Tibial artery (tissue), 4 donors: Measurements from ENCODE around the gene SLC66A2.
"Not testable (repeated sequence)": the region's sequence is repeated elsewhere in the genome, so short reads cannot be mapped to it uniquely, and the experiment has no call there.

Source experiments
- DNase-seq, 2 donors: peaks; one replicate each; pipeline ENCODE4 v3.0.0-alpha.2; 2019
- H3K27ac ChIP-seq, 2 donors: fragments of 200-600 bp; sonication (generic) in 1 of 2; 1 replicate in 1 of 2; 2 replicates in 1 of 2; pipeline ENCODE4 v1.5.1; 2018 to 2019; ENCODE audit warnings: mild to moderate bottlenecking in 1 of 2
- H3K27me3 ChIP-seq, 2 donors: fragments of 200-600 bp; sonication (generic) in 1 of 2; one replicate each; pipeline versions ENCODE4 v1.5.1 to v1.6.0; 2016 to 2019
- H3K36me3 ChIP-seq, 3 donors: fragments of 200-600 bp; sonication (generic) in 2 of 3; one replicate each; pipeline ENCODE4 v1.5.1; 2016 to 2019; ENCODE audit warnings: mild to moderate bottlenecking in 2 of 3
- H3K4me1 ChIP-seq, 4 donors: fragments of 200-600 bp; sonication (generic) in 2 of 4; 1 replicate in 3 of 4; 2 replicates in 1 of 4; pipeline ENCODE4 v1.5.1; 2016 to 2019
- H3K4me3 ChIP-seq, 2 donors: fragments of 200-600 bp; sonication (generic) in 1 of 2; 1 replicate in 1 of 2; 2 replicates in 1 of 2; pipeline ENCODE4 v1.5.1; 2018 to 2019; ENCODE audit warnings: mild to moderate bottlenecking in 2 of 2
- H3K9me3 ChIP-seq, 3 donors: fragments of 200-600 bp; sonication (generic) in 1 of 3; one replicate each; pipeline ENCODE4 v1.5.1; 2016 to 2019
- intact Hi-C: fragments of 100-400 bp; cut with DNase I; formaldehyde crosslinking; loops from one replicate; pipeline ENCODE4 v1.15.0; 2023; ENCODE audit warnings: low total_unique reads
- TF ChIP-seq, protein P1 (sequence below), 2 experiments: fragments of 200-600 bp in 1 of 2; fragments of 450-650 bp in 1 of 2; IDR thresholded peaks; one replicate each; pipeline ENCODE4 v1.5.1; 2017 to 2019; ENCODE audit warnings: antibody characterized with exemption in 2 of 2, mild to moderate bottlenecking in 1 of 2, moderate library complexity in 1 of 2

Gene SLC66A2

DNA sequence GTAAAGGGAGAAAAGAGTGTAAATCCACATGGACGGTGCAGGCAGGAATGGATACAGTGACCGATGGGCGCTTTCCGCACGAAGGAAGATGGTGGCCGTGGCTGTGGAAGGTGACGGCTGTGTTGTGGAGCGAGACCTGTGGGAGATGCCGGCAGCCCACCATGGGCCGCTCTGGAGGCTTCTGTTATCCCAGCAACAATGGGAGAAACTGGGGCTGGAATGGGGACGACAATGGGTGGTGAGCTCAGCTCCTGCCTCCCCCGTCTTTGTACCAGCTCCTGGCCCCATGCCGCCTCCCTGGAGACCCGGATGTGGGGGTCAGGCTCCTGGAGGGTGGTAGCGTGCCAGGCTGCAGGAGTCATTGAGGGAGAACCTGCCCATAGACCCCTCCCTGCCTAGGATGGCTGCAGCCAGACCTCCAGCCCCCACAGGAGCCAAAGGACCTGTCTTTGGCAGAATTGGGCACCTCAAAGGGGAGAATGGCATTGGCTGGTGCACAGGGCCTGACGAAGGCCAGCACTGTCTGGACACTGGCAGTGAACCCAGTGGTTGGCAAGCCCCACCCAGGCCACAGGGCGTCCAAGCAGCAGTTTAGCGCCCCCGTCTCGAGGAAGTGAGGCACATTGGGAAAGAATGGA lies 72.6 kb downstream of the SLC66A2 start:
- no peaks in the 10 kb centered on the region for H3K4me1 ChIP-seq

GRCh38 chr18:79878246-79878645 lies 73.2 kb downstream of the SLC66A2 start:
- H3K36me3 ChIP-seq, H3K9me3 ChIP-seq, H3K27ac ChIP-seq, DNase-seq, H3K4me1 ChIP-seq, intact Hi-C loops, H3K4me3 ChIP-seq: not testable (repeated sequence)
- H3K27me3 ChIP-seq = peaks cover 0 to 29% of the 10 kb centered on the region in 2 donors

More for the DNA sequence above, 72.6 kb downstream of the SLC66A2 start:
- TF ChIP-seq, protein P1, sequence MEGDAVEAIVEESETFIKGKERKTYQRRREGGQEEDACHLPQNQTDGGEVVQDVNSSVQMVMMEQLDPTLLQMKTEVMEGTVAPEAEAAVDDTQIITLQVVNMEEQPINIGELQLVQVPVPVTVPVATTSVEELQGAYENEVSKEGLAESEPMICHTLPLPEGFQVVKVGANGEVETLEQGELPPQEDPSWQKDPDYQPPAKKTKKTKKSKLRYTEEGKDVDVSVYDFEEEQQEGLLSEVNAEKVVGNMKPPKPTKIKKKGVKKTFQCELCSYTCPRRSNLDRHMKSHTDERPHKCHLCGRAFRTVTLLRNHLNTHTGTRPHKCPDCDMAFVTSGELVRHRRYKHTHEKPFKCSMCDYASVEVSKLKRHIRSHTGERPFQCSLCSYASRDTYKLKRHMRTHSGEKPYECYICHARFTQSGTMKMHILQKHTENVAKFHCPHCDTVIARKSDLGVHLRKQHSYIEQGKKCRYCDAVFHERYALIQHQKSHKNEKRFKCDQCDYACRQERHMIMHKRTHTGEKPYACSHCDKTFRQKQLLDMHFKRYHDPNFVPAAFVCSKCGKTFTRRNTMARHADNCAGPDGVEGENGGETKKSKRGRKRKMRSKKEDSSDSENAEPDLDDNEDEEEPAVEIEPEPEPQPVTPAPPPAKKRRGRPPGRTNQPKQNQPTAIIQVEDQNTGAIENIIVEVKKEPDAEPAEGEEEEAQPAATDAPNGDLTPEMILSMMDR (IDR thresholded peaks at IDR 0.05) = no peak
- DNase-seq = peak in 1 of 2 donors; percentile 61
- H3K4me3 ChIP-seq = no peak overlapping the region
- no peak overlapping the region for H3K27ac ChIP-seq
- peaks cover 0 to 23% of the 10 kb centered on the region in 2 donors for H3K27me3 ChIP-seq
- H3K9me3 ChIP-seq = no peaks in the 10 kb centered on the region
- intact Hi-C loops = no loop called here
- no peaks in the 10 kb centered on the region for H3K36me3 ChIP-seq

GRCh38 chr18:79877163-79878091 lies 74.0 kb downstream of the SLC66A2 start:
- Histone ChIP-seq H3K36me3 (no peaks in the 10 kb centered on the region), H3K4me1 (no peaks in the 10 kb centered on the region), H3K9me3 (no peaks in the 10 kb centered on the region), H3K27ac (no peak overlapping the region), H3K4me3 (no peak overlapping the region), H3K27me3 (peaks cover 0 to 31% of the 10 kb centered on the region in 2 donors)
- TF ChIP-seq, protein P1 (IDR thresholded peaks at IDR 0.05) = no peak
- peak in 1 of 2 donors; percentile 57 for DNase-seq
- intact Hi-C loops = no loop called here

- Histone ChIP-seq H3K36me3 (no peaks in the 10 kb centered on the region), H3K4me3 (no peak overlapping the region), H3K9me3 (no peaks in the 10 kb centered on the region), H3K4me1 (no peaks in the 10 kb centered on the region), H3K27me3 (peaks cover 0 to 36% of the 10 kb centered on the region in 2 donors), H3K27ac (no peak overlapping the region)
- intact Hi-C loops = no loop called here
- DNase-seq = no peak
- TF ChIP-seq, protein P1 (IDR thresholded peaks at IDR 0.05) = no peak
Observed at GRCh38 chr18:79876497-79876896, 75.0 kb downstream of the SLC66A2 start.

GRCh38 chr18:79875931-79876461 lies 75.5 kb downstream of the SLC66A2 start:
- intact Hi-C loops = no loop called here
- TF ChIP-seq, protein P1 (IDR thresholded peaks at IDR 0.05) = no peak
- Histone ChIP-seq H3K27ac (no peak overlapping the region), H3K36me3 (no peaks in the 10 kb centered on the region), H3K9me3 (no peaks in the 10 kb centered on the region), H3K27me3 (peaks cover 0 to 39% of the 10 kb centered on the region in 2 donors), H3K4me3 (no peak overlapping the region), H3K4me1 (no peaks in the 10 kb centered on the region)
- no peak for DNase-seq

GRCh38 chr18:79875531-79875919 lies 75.9 kb downstream of the SLC66A2 start:
- no peak for DNase-seq
- intact Hi-C loops = no loop called here
- Histone ChIP-seq H3K36me3 (no peaks in the 10 kb centered on the region), H3K4me1 (peaks cover 0 to 2% (median 0%) of the 10 kb centered on the region in 4 donors), H3K27me3 (peaks cover 0 to 42% of the 10 kb centered on the region in 2 donors), H3K4me3 (no peak overlapping the region), H3K27ac (no peak overlapping the region), H3K9me3 (no peaks in the 10 kb centered on the region)
- TF ChIP-seq, protein P1 (IDR thresholded peaks at IDR 0.05) = no peak
